Measurements from ENCODE around the gene IDH2. TPM values are rescaled to one million over a fixed set of nuclear protein-coding genes. Genes with fewer than 3 reads are reported as not detected.
A peak's percentile ranks its signal among the peaks of the same experiment; 100 is the strongest.
"Not testable (repeated sequence)": the region's sequence is repeated elsewhere in the genome, so short reads cannot be mapped to it uniquely, and the experiment has no call there.

Gene IDH2
- total RNA-seq, 2 experiments from 2014 or later: 176 to 182 TPM

DNA sequence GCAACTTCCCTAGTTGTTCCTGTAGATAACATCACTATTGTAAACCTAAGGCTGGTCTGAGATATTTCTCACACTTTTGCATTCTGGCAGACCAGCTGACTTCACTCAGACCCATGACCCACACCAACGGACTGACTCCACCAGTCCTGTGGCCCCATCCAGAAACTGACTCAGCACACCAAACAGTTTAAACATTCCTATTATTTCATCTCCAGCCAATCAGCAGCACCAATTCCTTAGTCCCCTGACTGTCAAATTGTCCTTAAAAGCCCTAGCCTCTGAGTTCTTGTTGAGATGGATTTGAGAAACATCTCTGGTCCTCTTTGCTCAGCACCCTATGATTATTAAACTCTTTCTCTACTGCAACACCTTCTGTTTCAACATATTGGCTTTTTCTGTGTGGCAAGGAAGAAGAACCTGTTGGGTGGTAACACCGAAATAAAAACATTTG is 12.2 kb upstream of the IDH2 start:
- Mint-ChIP-seq H3K4me1 (no peaks in the 10 kb centered on the region), H3K9me3 (ENCODE audit: low read depth) (peaks cover 6% of the 10 kb centered on the region), H3K4me3 (no peak overlapping the region), H3K27me3 (no peaks in the 10 kb centered on the region), H3K27ac (no peak overlapping the region), H3K36me3 (ENCODE audit: low read depth) (no peaks in the 10 kb centered on the region)
- ATAC-seq (no peak), DNase-seq (no peak)
- intact Hi-C loops (cut with DNase I, micrococcal nuclease): no loop called here
- ChIA-PET POLR2A (interaction anchor here (0.6 kb wide), 1 partner anchor 98 kb away, joined by 3 read pairs; no protein-coding TSS in a partner anchor), CTCF (interaction anchor here (0.8 to 1.1 kb wide), 2 partner anchors 28 to 316 kb away, joined by 3 to 4 read pairs; no protein-coding TSS in a partner anchor)

GRCh38 chr15:90113166-90113565 is 10.9 kb upstream of the IDH2 start:
- no peak for DNase-seq
- Mint-ChIP-seq H3K4me3 (no peak overlapping the region), H3K9me3 (ENCODE audit: low read depth) (peaks cover 6% of the 10 kb centered on the region), H3K27me3 (no peaks in the 10 kb centered on the region), H3K27ac (no peak overlapping the region), H3K4me1 (no peaks in the 10 kb centered on the region), H3K36me3 (ENCODE audit: low read depth) (no peaks in the 10 kb centered on the region)
- POLR2A ChIA-PET: no interaction called here
- CTCF ChIA-PET: interaction anchor here (0.7 kb wide), 1 partner anchor 238 kb away, joined by 3 read pairs; no protein-coding TSS in a partner anchor
- intact Hi-C loops (cut with DNase I, micrococcal nuclease): no loop called here
- no peak for ATAC-seq

- H3K4me1 Mint-ChIP-seq; ATAC-seq; POLR2A ChIA-PET; H3K36me3 Mint-ChIP-seq (ENCODE audit: low read depth); H3K4me3 Mint-ChIP-seq; intact Hi-C loops (cut with DNase I, micrococcal nuclease); DNase-seq; H3K27me3 Mint-ChIP-seq; CTCF ChIA-PET; H3K9me3 Mint-ChIP-seq (ENCODE audit: low read depth); H3K27ac Mint-ChIP-seq: not testable (repeated sequence)
Observed at GRCh38 chr15:90109163-90109751, 7.0 kb upstream of the IDH2 start.

DNA sequence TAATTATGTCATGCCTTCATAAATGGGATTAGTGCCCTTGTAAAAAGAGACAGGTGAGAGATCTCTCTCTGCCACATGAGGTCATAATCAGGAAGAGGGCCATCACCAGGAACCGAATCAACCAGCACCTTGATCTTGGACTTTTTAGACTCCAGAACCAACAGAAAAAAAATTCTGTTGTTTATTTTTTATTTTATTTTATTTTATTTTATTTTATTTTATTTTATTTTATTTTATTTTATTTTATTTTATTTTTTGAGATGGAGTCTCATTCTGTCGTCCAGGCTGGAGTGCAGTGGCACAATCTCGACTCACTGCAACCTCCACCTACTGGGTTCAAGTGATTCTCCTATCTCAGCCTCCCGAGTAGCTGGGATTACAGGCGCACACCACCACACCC is 5.8 kb upstream of the IDH2 start:
- H3K36me3 Mint-ChIP-seq (ENCODE audit: low read depth); POLR2A ChIA-PET; H3K4me1 Mint-ChIP-seq; H3K27me3 Mint-ChIP-seq; H3K27ac Mint-ChIP-seq; ATAC-seq; CTCF ChIA-PET; intact Hi-C loops (cut with DNase I, micrococcal nuclease); DNase-seq; H3K4me3 Mint-ChIP-seq; H3K9me3 Mint-ChIP-seq (ENCODE audit: low read depth): not testable (repeated sequence)

DNA sequence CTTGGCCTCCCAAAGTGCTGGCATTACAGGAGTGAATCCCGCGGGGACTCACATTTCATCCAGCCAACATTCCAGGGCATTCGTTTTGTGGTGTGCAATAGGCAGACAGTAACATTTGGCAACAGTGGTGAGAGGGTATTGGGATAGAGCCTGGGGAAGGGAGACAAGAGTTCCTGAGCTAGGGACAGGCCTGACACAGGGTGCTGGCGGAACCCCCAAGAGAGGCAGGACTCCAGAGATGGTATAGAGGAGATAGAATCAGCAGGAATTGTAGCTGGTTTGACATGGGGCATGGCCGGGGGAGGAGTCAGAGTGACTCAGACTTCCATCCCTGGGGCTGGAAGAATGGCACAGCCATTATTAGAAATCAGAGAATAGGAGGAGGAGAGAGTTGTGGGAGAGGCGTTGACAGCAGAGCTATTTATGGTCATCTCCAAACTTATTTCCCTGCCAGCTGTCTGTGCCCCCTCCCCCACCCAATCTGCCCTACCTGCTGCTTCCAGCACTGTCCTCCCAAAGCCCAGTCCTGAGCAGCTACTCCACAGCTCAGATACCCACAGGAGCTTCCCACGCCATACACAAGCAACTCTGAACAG is 4.4 kb upstream of the IDH2 start:
- DNase-seq (no peak), ATAC-seq (no peak)
- Mint-ChIP-seq H3K27me3 (no peaks in the 10 kb centered on the region), H3K4me1 (peaks cover 5% of the 10 kb centered on the region), H3K36me3 (ENCODE audit: low read depth) (no peaks in the 10 kb centered on the region), H3K27ac (no peak overlapping the region), H3K4me3 (no peak overlapping the region), H3K9me3 (ENCODE audit: low read depth) (no peaks in the 10 kb centered on the region)
- POLR2A ChIA-PET: no interaction called here
- intact Hi-C loops (cut with DNase I, micrococcal nuclease): no loop called here
- CTCF ChIA-PET: interaction anchor here (0.6 kb wide), 1 partner anchor 191 kb away, joined by 3 read pairs; no protein-coding TSS in a partner anchor

GRCh38 chr15:90105521-90105920 is 3.3 kb upstream of the IDH2 start:
- H3K36me3 Mint-ChIP-seq (ENCODE audit: low read depth): peaks cover 2% of the 10 kb centered on the region
- CTCF ChIA-PET: interaction anchor here (0.6 kb wide), 1 partner anchor 50 kb away, joined by 3 read pairs; no protein-coding TSS in a partner anchor
- DNase-seq: no peak
- H3K4me3 Mint-ChIP-seq: no peak overlapping the region
- no peak overlapping the region for H3K27ac Mint-ChIP-seq
- peaks cover 14% of the 10 kb centered on the region for H3K4me1 Mint-ChIP-seq
- H3K27me3 Mint-ChIP-seq: no peaks in the 10 kb centered on the region
- no peak for ATAC-seq
- POLR2A ChIA-PET: no interaction called here
- no peaks in the 10 kb centered on the region for H3K9me3 Mint-ChIP-seq (ENCODE audit: low read depth)
- intact Hi-C loops (cut with DNase I, micrococcal nuclease): no loop called here

DNA sequence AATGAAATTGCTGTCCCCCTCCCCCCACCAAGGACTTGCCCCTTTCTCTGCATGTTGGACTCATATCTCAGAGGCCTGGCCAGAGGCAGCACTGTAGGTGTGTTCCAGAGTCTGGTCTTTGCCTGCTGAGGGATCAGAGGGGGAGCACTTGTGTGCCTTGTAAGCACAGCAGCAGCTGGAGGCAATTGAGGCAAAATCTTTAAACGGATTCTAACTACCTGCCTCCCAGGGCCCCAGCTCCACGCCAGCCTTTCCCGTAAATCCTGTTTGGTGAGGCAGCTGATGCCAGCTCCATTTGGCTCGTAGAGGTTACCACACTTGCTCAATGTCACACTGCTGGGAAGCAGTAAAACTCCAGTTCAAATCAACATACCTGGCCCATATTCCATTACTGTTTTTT is 2.3 kb upstream of the IDH2 start:
- Mint-ChIP-seq H3K36me3 (ENCODE audit: low read depth) (peaks cover 4% of the 10 kb centered on the region), H3K9me3 (ENCODE audit: low read depth) (no peaks in the 10 kb centered on the region), H3K4me1 (peaks cover 24% of the 10 kb centered on the region), H3K27me3 (no peaks in the 10 kb centered on the region), H3K4me3 (no peak overlapping the region), H3K27ac (no peak overlapping the region)
- ATAC-seq (no peak), DNase-seq (no peak)
- intact Hi-C loops (cut with DNase I, micrococcal nuclease): loop anchor here (5.0 kb wide), 2 partner anchors 128 to 828 kb away; partner anchors contain the start of genes CIB1 (in 1 of the 2), GDPGP1 (in 1 of the 2) and HDDC3 (in 1 of the 2)
- CTCF ChIA-PET: interaction anchor here (0.5 to 0.7 kb wide), 3 partner anchors 210 to 1595 kb away, joined by 3 to 4 read pairs (median 3); no protein-coding TSS in a partner anchor
- POLR2A ChIA-PET: no interaction called here

DNA sequence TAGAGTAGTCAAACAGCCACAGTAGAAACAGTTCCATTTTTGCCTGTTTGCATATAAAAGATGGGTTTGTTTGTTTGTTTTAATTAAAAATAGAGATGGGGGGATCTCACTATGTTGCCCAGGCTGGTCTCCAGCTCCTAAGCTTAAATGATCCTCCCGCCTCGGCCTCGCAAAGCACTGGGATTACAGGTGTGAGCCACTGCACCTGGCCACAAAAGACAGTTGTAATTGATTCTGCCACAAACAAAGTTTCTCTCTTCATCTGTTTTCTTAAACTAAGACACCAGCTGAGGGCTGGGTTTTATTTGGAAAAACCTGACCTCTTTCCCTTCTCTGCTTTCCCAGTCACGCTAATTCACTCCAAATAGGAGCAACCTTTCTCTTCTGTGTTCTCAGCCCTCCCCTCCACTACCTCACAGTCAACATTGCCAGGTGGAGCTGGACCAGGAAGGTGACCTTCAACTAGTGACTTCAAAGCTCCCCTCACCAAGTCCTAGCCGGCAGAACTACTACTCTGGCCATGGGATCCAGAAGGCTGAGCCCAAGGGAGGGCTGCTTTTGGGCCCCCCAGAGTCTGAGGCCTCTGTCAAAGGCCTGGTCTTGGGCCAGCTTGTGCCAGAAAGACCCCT is 1.5 kb upstream of the IDH2 start:
- no peak for DNase-seq
- intact Hi-C loops (cut with DNase I, micrococcal nuclease): loop anchor here (5.0 kb wide), 2 partner anchors 128 to 828 kb away; partner anchors contain the start of genes CIB1 (in 1 of the 2), GDPGP1 (in 1 of the 2) and HDDC3 (in 1 of the 2)
- Mint-ChIP-seq H3K4me1 (peaks cover 31% of the 10 kb centered on the region), H3K27me3 (no peaks in the 10 kb centered on the region), H3K36me3 (ENCODE audit: low read depth) (peaks cover 8% of the 10 kb centered on the region), H3K9me3 (ENCODE audit: low read depth) (no peaks in the 10 kb centered on the region), H3K4me3 (peak overlapping the region; percentile 86), H3K27ac (no peak overlapping the region)
- no peak for ATAC-seq
- CTCF ChIA-PET: interaction anchor here (1.4 to 1.9 kb wide), 2 partner anchors 213 to 229 kb away, joined by 3 to 7 read pairs; no protein-coding TSS in a partner anchor
- POLR2A ChIA-PET: no interaction called here

DNA sequence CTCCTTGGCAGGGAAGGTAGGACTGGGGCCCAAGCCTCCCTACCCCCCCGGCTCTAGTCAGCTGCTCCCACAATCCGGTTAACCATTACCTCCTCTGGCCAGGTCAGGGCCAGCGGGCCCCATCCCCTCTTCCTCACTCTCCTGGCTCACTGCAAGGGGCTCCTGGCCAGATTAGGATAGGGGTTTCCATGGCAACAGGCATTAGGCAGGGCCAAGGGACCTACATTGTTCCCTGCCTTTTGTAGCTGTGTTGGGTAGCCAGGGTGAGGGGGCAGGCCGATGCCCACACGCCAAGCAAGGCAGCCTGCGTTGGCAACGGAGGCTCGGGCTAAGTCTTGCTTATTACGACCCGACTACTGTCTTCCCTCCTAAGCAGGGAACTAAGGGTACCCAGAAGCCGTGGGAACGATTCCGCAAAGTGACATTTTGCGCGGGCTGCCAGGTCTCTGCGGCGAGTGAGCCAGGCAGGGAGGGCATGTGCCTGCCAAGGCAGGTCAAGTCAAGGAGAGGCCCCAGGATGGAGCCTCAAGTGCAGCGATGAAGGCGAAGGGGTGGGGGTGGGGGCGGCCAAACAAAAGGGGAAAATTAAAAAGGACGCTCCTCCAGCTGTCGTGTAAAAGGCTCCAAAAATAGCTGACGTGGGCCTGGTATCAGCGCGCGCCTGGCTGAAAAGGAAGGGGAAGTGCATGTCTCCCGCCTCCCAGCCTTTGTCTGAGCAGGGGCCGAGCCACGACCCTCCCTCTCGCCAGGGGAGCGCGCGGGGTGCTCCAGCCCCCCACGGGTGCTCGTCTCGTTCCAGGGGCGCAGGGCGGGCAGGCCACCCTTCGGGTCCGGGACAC is 919 bp downstream of the IDH2 start:
- Mint-ChIP-seq H3K9me3 (ENCODE audit: low read depth) (no peaks in the 10 kb centered on the region), H3K4me3 (peak overlapping the region; percentile 86), H3K36me3 (ENCODE audit: low read depth) (peaks cover 11% of the 10 kb centered on the region), H3K27ac (peak overlapping the region; percentile 90), H3K27me3 (no peaks in the 10 kb centered on the region), H3K4me1 (peaks cover 56% of the 10 kb centered on the region)
- DNase-seq (peak; percentile 66), ATAC-seq (no peak)
- CTCF ChIA-PET: interaction anchor here (0.6 to 1.9 kb wide), 5 partner anchors 14 to 436 kb away, joined by 3 to 8 read pairs (median 5); no protein-coding TSS in a partner anchor
- POLR2A ChIA-PET: no interaction called here
- intact Hi-C loops (cut with DNase I, micrococcal nuclease): loop anchor here (2.0 to 5.0 kb wide), 3 partner anchors 131 to 831 kb away; partner anchors contain the start of genes CIB1 (in 1 of the 2), GDPGP1 (in 1 of the 2), HDDC3 (in 1 of the 2) and PEX11A (in 1 of the 2)

DNA sequence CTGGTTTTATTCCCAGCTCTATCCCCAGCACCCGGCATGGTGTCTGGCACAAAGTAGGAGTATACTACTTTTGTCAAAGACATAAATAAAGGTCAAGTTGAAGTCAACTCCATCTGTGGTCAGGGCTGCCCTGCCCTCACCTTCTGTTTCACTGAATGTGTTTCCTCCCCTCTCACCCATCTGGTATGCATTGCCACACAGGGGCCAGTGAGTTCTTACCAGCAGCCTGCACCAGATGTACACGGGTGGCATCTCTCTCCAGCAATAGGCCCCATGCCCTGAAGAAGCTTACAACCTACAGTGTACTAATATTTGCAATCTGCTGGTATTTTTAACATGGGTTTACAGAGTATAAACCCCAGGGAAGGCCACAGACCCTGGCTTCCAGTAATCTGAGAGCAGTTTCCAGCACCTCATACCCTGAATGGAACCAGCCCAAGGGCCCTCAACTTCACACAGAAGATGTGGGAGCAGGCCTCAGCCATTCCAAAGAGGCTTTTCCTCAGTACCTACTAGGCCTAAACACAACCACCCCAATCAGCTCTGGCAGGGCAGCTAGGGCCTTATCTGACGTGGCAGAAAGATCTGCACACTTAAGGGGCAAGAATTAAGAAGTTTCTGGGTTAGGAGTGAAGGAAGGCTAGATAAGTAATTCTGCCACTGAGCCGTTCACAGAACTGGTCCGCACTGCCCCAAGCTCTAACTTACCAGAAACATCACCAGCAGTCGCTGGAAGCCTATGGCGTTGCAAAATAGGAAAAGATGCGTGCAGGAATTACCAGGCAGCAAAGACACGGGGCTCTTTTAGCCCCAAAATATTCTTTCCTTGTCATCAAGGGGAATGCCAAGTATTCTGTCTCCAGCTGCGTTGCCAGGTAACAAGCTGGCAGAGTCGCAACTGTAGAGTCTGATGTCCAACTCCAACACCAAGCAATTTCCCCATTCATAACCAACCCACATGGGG is 2.1 kb downstream of the IDH2 start:
- ATAC-seq (no peak), DNase-seq (peak; percentile 55)
- peak overlapping the region; percentile 90 for H3K27ac Mint-ChIP-seq
- intact Hi-C loops (cut with DNase I, micrococcal nuclease): loop anchor here (2.0 to 5.0 kb wide), 6 partner anchors 42 to 832 kb away; partner anchors contain the start of genes CIB1 (in 1 of the 2), GDPGP1 (in 1 of the 2), HDDC3 (in 1 of the 2) and PEX11A (in 1 of the 2)
- CTCF ChIA-PET: interaction anchor here (0.6 to 1.8 kb wide), 8 partner anchors 12 to 340 kb away, joined by 3 to 8 read pairs (median 4); no protein-coding TSS in a partner anchor
- H3K9me3 Mint-ChIP-seq (ENCODE audit: low read depth): no peaks in the 10 kb centered on the region
- peaks cover 20% of the 10 kb centered on the region for H3K36me3 Mint-ChIP-seq (ENCODE audit: low read depth)
- H3K4me3 Mint-ChIP-seq: peak overlapping the region; percentile 86
- H3K4me1 Mint-ChIP-seq: peaks cover 67% of the 10 kb centered on the region
- H3K27me3 Mint-ChIP-seq: no peaks in the 10 kb centered on the region
- POLR2A ChIA-PET: interaction anchor here (1.0 kb wide), 1 partner anchor 206 kb away, joined by 5 read pairs; the partner anchor contains the start of gene AP3S2

Data from activated CD4-positive, alpha-beta T cell treated with anti-CD3 and anti-CD28 coated beads for 36 hours (primary cell).